Thyroid gland (tissue), 4 donors: Measurements from ENCODE around the gene AUH. TPM values are rescaled to one million over a fixed set of nuclear protein-coding genes. Genes with fewer than 3 reads are reported as not detected.

Experiments used
- DNase-seq, 2 donors: peaks; one replicate each; pipeline ENCODE4 v3.0.0-alpha.2; 2019
- H3K27ac ChIP-seq, 3 donors: fragments of 200-600 bp; sonication (generic); 1 replicate in 2 of 3; 2 replicates in 1 of 3; pipeline ENCODE4 v1.5.1; 2016 to 2019; ENCODE audit warnings: mild to moderate bottlenecking in 1 of 3, moderate library complexity in 1 of 3
- H3K27me3 ChIP-seq: fragments of 200-600 bp; sonication (generic); one replicate; pipeline ENCODE4 v1.5.1; 2019
- H3K36me3 ChIP-seq, 2 donors: fragments of 200-600 bp; sonication (generic); one replicate each; pipeline ENCODE4 v1.5.1; 2016 to 2019
- H3K4me1 ChIP-seq, 2 donors: fragments of 200-600 bp; sonication (generic); one replicate each; pipeline ENCODE4 v1.5.1; 2017 to 2019
- H3K4me3 ChIP-seq, 3 donors: fragments of 200-600 bp; sonication (generic); replicated peaks in 1 of 3; 1 replicate in 2 of 3; 2 replicates in 1 of 3; pipeline ENCODE4 v1.5.1; 2016; ENCODE audit warnings: mild to moderate bottlenecking in 1 of 3
- H3K9me3 ChIP-seq: fragments of 200-600 bp; sonication (generic); one replicate; pipeline ENCODE4 v1.5.1; 2017
- POLR2A ChIP-seq, 2 donors: fragments of 450-650 bp; IDR thresholded peaks; one replicate each; pipeline ENCODE4 v1.6.1; 2017; ENCODE audit warnings: antibody characterized with exemption in 2 of 2, mild to moderate bottlenecking in 2 of 2, moderate library complexity in 1 of 2
- WGBS, 2 donors: methylation state at CpG; one replicate each; pipeline ENCODE4 v1.1.5; 2017; 5-methylcytosine and 5-hydroxymethylcytosine counted together
- intact Hi-C: fragments of 100-400 bp; cut with DNase I; formaldehyde crosslinking; loops from one replicate; pipeline ENCODE4 v1.15.1; 2023
- total RNA-seq, 4 donors: library from RNA; depleted of rRNA; stranded (reverse); fragments of >200 nt; gene quantifications; one replicate each; pipeline ENCODE4 v1.2.3, GENCODE V29; 2016
- TF ChIP-seq, protein P1 (sequence below), 6 experiments: fragments of 200-600 bp in 3 of 6; fragments of 450-650 bp in 3 of 6; sonication (generic) in 3 of 6; IDR thresholded peaks; one replicate each; pipeline ENCODE4 v1.5.1; 2016 to 2019; ENCODE audit warnings: antibody characterized with exemption in 6 of 6, mild to moderate bottlenecking in 2 of 6, inconsistent platforms in 1 of 6, moderate library complexity in 1 of 6

AUH gene
- total RNA-seq, 4 donors from 2014 or later = 57.1 to 83.5 (median 65.2) TPM

GRCh38 chr9:91253488-91253887 is 108.2 kb downstream of the AUH start:
- H3K27ac ChIP-seq = no peak overlapping the region
- intact Hi-C loops = no loop called here
- H3K4me1 ChIP-seq = no peaks in the 10 kb centered on the region
- H3K36me3 ChIP-seq = no peaks in the 10 kb centered on the region
- TF ChIP-seq, protein P1, sequence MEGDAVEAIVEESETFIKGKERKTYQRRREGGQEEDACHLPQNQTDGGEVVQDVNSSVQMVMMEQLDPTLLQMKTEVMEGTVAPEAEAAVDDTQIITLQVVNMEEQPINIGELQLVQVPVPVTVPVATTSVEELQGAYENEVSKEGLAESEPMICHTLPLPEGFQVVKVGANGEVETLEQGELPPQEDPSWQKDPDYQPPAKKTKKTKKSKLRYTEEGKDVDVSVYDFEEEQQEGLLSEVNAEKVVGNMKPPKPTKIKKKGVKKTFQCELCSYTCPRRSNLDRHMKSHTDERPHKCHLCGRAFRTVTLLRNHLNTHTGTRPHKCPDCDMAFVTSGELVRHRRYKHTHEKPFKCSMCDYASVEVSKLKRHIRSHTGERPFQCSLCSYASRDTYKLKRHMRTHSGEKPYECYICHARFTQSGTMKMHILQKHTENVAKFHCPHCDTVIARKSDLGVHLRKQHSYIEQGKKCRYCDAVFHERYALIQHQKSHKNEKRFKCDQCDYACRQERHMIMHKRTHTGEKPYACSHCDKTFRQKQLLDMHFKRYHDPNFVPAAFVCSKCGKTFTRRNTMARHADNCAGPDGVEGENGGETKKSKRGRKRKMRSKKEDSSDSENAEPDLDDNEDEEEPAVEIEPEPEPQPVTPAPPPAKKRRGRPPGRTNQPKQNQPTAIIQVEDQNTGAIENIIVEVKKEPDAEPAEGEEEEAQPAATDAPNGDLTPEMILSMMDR (IDR thresholded peaks at IDR 0.05) = no peak
- TF ChIP-seq POLR2A (IDR thresholded peaks at IDR 0.05) = no peak
- WGBS, 2 donors = 34 to 41% methylated on average over 1 of the region's 1 CpG
- no peak for DNase-seq
- H3K4me3 ChIP-seq = no peak overlapping the region
- H3K9me3 ChIP-seq = no peaks in the 10 kb centered on the region
- H3K27me3 ChIP-seq = no peaks in the 10 kb centered on the region

- Histone ChIP-seq H3K4me3 (no peak overlapping the region), H3K27me3 (no peaks in the 10 kb centered on the region), H3K27ac (no peak overlapping the region), H3K36me3 (no peaks in the 10 kb centered on the region), H3K9me3 (no peaks in the 10 kb centered on the region), H3K4me1 (no peaks in the 10 kb centered on the region)
- no peak for DNase-seq
- 94 to 97% methylated on average over 6 of the region's 6 CpGs for WGBS, 2 donors
- TF ChIP-seq, protein P1 (IDR thresholded peaks at IDR 0.05) = no peak
- no peak for TF ChIP-seq POLR2A (IDR thresholded peaks at IDR 0.05)
- intact Hi-C loops = no loop called here
Measured at GRCh38 chr9:91248707-91249106, 113.0 kb downstream of the AUH start.

- H3K9me3 ChIP-seq = no peaks in the 10 kb centered on the region
- H3K27ac ChIP-seq = no peak overlapping the region
- intact Hi-C loops = no loop called here
- WGBS, 2 donors = 96 to 97% methylated on average over 2 of the region's 2 CpGs
- H3K27me3 ChIP-seq = no peaks in the 10 kb centered on the region
- H3K4me3 ChIP-seq = no peak overlapping the region
- TF ChIP-seq, protein P1 (IDR thresholded peaks at IDR 0.05) = no peak
- TF ChIP-seq POLR2A (IDR thresholded peaks at IDR 0.05) = no peak
- H3K4me1 ChIP-seq = peaks cover 0 to 1% of the 10 kb centered on the region in 2 donors
- H3K36me3 ChIP-seq = no peaks in the 10 kb centered on the region
- no peak for DNase-seq
Measured at GRCh38 chr9:91247278-91247677, 114.4 kb downstream of the AUH start.

DNA sequence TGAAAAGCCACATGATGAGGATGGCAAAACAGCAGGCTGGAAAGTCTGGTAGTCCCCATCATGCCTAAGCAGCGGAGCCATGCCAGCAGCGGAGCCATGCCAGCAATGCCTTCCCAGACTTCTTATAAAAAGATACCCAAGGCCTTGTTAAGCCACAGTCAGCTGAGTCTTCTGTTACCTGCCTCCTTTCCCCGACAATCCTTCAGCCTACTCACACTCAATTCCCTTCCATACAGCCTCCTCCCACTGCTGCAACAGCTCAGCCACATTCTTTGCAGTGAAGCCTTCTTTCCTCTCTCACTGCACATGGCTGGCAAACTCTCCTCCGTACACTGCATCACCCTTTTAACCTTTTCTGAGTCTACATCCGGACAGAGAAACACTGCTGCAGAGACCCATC is 114.9 kb downstream of the AUH start:
- H3K27me3 ChIP-seq = no peaks in the 10 kb centered on the region
- no peak overlapping the region for H3K27ac ChIP-seq
- intact Hi-C loops = no loop called here
- no peaks in the 10 kb centered on the region for H3K9me3 ChIP-seq
- no peak overlapping the region for H3K4me3 ChIP-seq
- peaks cover 3 to 5% of the 10 kb centered on the region in 2 donors for H3K4me1 ChIP-seq
- no peak for DNase-seq
- TF ChIP-seq POLR2A (IDR thresholded peaks at IDR 0.05) = no peak
- TF ChIP-seq, protein P1 (IDR thresholded peaks at IDR 0.05) = no peak
- 71 to 75% methylated on average over 5 of the region's 5 CpGs for WGBS, 2 donors
- H3K36me3 ChIP-seq = no peaks in the 10 kb centered on the region

- 76% methylated on average over 8 of the region's 8 CpGs for WGBS, 2 donors
Measured at GRCh38 chr9:91245431-91246313, 116.0 kb downstream of the AUH start.

More at GRCh38 chr9:91245431-91246313, 116.0 kb downstream of the AUH start:
- H3K27me3 ChIP-seq = no peaks in the 10 kb centered on the region
- peaks cover 7 to 8% of the 10 kb centered on the region in 2 donors for H3K4me1 ChIP-seq
- H3K9me3 ChIP-seq = no peaks in the 10 kb centered on the region
- no peaks in the 10 kb centered on the region for H3K36me3 ChIP-seq
- no peak overlapping the region for H3K27ac ChIP-seq
- H3K4me3 ChIP-seq = no peak overlapping the region
- intact Hi-C loops = no loop called here
- no peak for DNase-seq
- TF ChIP-seq POLR2A (IDR thresholded peaks at IDR 0.05) = no peak
